HCT116 (cell line): ENCODE measurements around the gene EEIG1. TPM values are rescaled to one million over a fixed set of nuclear protein-coding genes. Genes with fewer than 3 reads are reported as not detected.

Experiments used
- ATAC-seq: fragments of 200-7000 bp; cut with Tn5 transposase; 2 replicates; pipeline ENCODE4 v1.9.1; 2020; ENCODE audit warnings: mild to moderate bottlenecking, moderate library complexity
- BruUV-seq: library from RNA; stranded (reverse); fragments of 400-500 nt; replicated peaks from 2 replicates; lab custom pipeline; 2021; lab: Mats Ljungman, UMichigan
- CTCF ChIA-PET: fragments of 300-600 bp; sonication (Branson Sonifier 250); formaldehyde crosslinking; loops from one replicate; lab custom pipeline; 2021; ENCODE audit warnings: antibody characterized with exemption; lab: Charles Lee
- POLR2A ChIA-PET: fragments of 300-600, 350-600 bp; sonication (Branson Sonifier 250); formaldehyde crosslinking; loops from one replicate; lab custom pipeline; 2021; ENCODE audit warnings: antibody characterized with exemption; lab: Charles Lee
- RAD21 ChIA-PET, 2 experiments: fragments of 300-600 bp; sonication (Branson Sonifier 250); formaldehyde crosslinking; loops; one replicate each; lab custom pipeline; 2023; ENCODE audit warnings: low total read pairs in 2 of 2; ENCODE audit not compliant: uncharacterized antibody in 2 of 2, unreplicated experiment in 2 of 2, low non-redundant PET in 1 of 2; lab: Charles Lee
- DNase-seq: peaks from one replicate; pipeline ENCODE4 v3.0.0-alpha.2; 2010; ENCODE audit warnings: low read depth, low spot score
- H2AFZ ChIP-seq: fragments of 200-600 bp; shearing (Covaris generic), sonication (generic); 2 replicates; pipeline ENCODE4 v1.6.1; 2017; ENCODE audit warnings: low read depth, mixed run types, mixed read lengths, antibody characterized with exemption, low read length; ENCODE audit not compliant: poor library complexity, severe bottlenecking
- H3K27ac ChIP-seq: 2 replicates; pipeline ENCODE4 v1.5.1; 2012; ENCODE audit warnings: low read depth, low read length
- H3K27me3 ChIP-seq: fragments of 200-600 bp; sonication (generic); 2 replicates; pipeline ENCODE4 v1.6.1; 2016; ENCODE audit warnings: mixed run types, low read length, mixed read lengths; ENCODE audit not compliant: insufficient read depth
- H3K36me3 ChIP-seq, 2 experiments: fragments of 200-500 bp in 1 of 2; fragments of 200-600 bp in 1 of 2; sonication (Bioruptor generic) in 1 of 2; sonication (generic) in 1 of 2; 2 replicates each; pipeline versions ENCODE4 v1.5.1 to v1.6.1; 2014 to 2016; ENCODE audit warnings: low read length in 2 of 2, inconsistent platforms in 1 of 2, mixed read lengths in 1 of 2, mixed run types in 1 of 2; ENCODE audit not compliant: insufficient read depth in 2 of 2, control insufficient read depth in 1 of 2
- H3K4me1 ChIP-seq, 2 experiments: fragments of 200-600 bp in 1 of 2; sonication (generic) in 1 of 2; 2 replicates each; pipeline versions ENCODE4 v1.5.1 to v1.6.1; 2012 to 2017; ENCODE audit warnings: low read length in 2 of 2, inconsistent platforms in 1 of 2, mild to moderate bottlenecking in 1 of 2, mixed read lengths in 1 of 2, mixed run types in 1 of 2, moderate library complexity in 1 of 2; ENCODE audit not compliant: insufficient read depth in 2 of 2, control insufficient read depth in 1 of 2
- H3K4me2 ChIP-seq: fragments of 200-600 bp; sonication (generic); 2 replicates; pipeline ENCODE4 v1.6.1; 2017; ENCODE audit warnings: mixed run types, low read length, mixed read lengths
- H3K4me3 ChIP-seq, 2 experiments: fragments of 200-600 bp in 1 of 2; sonication (generic) in 1 of 2; replicated peaks in 1 of 2; 2 replicates each; pipeline ENCODE4 v1.5.1; 2011 to 2016; ENCODE audit warnings: low read length in 2 of 2, control low read depth in 1 of 2, low read depth in 1 of 2, mild to moderate bottlenecking in 1 of 2, mixed read lengths in 1 of 2, mixed run types in 1 of 2
- H3K79me2 ChIP-seq: fragments of 200-600 bp; sonication (generic); 2 replicates; pipeline ENCODE4 v1.6.1; 2017; ENCODE audit warnings: mild to moderate bottlenecking, mixed run types, low read length, moderate library complexity, mixed read lengths; ENCODE audit not compliant: insufficient read depth
- H3K9ac ChIP-seq: fragments of 200-600 bp; sonication (generic); 2 replicates; pipeline ENCODE4 v1.6.1; 2016; ENCODE audit warnings: low read length, mixed read lengths
- H3K9me2 ChIP-seq: fragments of 200-600 bp; sonication (generic), shearing (Covaris generic); 2 replicates; pipeline ENCODE4 v1.6.1; 2017; ENCODE audit warnings: mixed run types, mild to moderate bottlenecking, moderate library complexity; ENCODE audit not compliant: insufficient read depth
- H3K9me3 ChIP-seq, 2 experiments: fragments of 200-500 bp in 1 of 2; fragments of 200-600 bp in 1 of 2; sonication (Bioruptor generic) in 1 of 2; sonication (generic) in 1 of 2; 2 replicates each; pipeline ENCODE4 v1.6.1; 2014 to 2017; ENCODE audit warnings: low read length in 2 of 2, mixed read lengths in 2 of 2, inconsistent platforms in 1 of 2, low read depth in 1 of 2, mild to moderate bottlenecking in 1 of 2, mixed run types in 1 of 2, moderate library complexity in 1 of 2; ENCODE audit not compliant: control insufficient read depth in 1 of 2, insufficient read depth in 1 of 2
- H4K20me1 ChIP-seq: fragments of 200-600 bp; sonication (generic), shearing (Covaris generic); 2 replicates; pipeline ENCODE4 v1.6.1; 2017; ENCODE audit warnings: mixed run types, mild to moderate bottlenecking, moderate library complexity; ENCODE audit not compliant: insufficient read depth
- CEBPB ChIP-seq: IDR thresholded peaks from 2 replicates; pipeline ENCODE4 v1.6.1; 2012; ENCODE audit warnings: low read depth
- EZH2phosphoT487 ChIP-seq: fragments of 200-600 bp; IDR thresholded peaks from 2 replicates; pipeline ENCODE4 v1.6.1; 2018; ENCODE audit warnings: antibody characterized with exemption, borderline replicate concordance
- SIN3A ChIP-seq: IDR thresholded peaks from 2 replicates; pipeline ENCODE4 v1.6.1; 2012; ENCODE audit warnings: low read depth
- SP1 ChIP-seq: IDR thresholded peaks from 2 replicates; pipeline ENCODE4 v1.6.1; 2012; ENCODE audit warnings: low read depth
- intact Hi-C: fragments of 100-400 bp; cut with micrococcal nuclease; formaldehyde crosslinking; loops from 2 replicates; pipeline ENCODE4 v1.10.0; 2022
- total RNA-seq: library from RNA; stranded (reverse); gene quantifications from one replicate; pipeline ENCODE4 v1.2.1, GENCODE V29; 2021; ENCODE audit not compliant: unreplicated experiment
- TF ChIP-seq, protein P1 (sequence below): IDR thresholded peaks from 2 replicates; pipeline ENCODE4 v1.6.1; 2012; ENCODE audit warnings: low read depth

EEIG1 gene
- total RNA-seq, 1 experiment from 2014 or later, result 44.2 TPM

GRCh38 chr9:127954831-127955293 is 25.9 kb downstream of the EEIG1 start:
- Histone ChIP-seq H3K4me3 (peak overlapping the region; percentile 2 to 34; a peak in 3 of 4 replicates), H3K27ac (peak overlapping the region; percentile 79), H3K9me3 (no peaks in the 10 kb centered on the region; a peak in 1 of 4 replicates), H3K4me2 (peak overlapping the region; percentile 85), H3K9ac (peak overlapping the region; percentile 63), H3K9me2 (no peaks in the 10 kb centered on the region), H3K79me2 (peaks cover 77% of the 10 kb centered on the region), H3K4me1 (peaks cover 58 to 79% of the 10 kb centered on the region in 2 experiments), H3K36me3 (no peaks in the 10 kb centered on the region), H3K27me3 (no peaks in the 10 kb centered on the region), H2AFZ (no peak overlapping the region), H4K20me1 (peaks cover 4% of the 10 kb centered on the region; the same call in 1 of the 2 replicates)
- ATAC-seq (no peak), DNase-seq (no peak)
- ChIA-PET RAD21 (interaction anchor here in 1 of 2 experiments (1.0 to 1.4 kb wide), 2 partner anchors 16 to 81 kb away, joined by 3 read pairs; no protein-coding TSS in a partner anchor), CTCF (interaction anchor here (1.5 to 4.0 kb wide), 3 partner anchors 11 to 163 kb away, joined by 6 to 37 read pairs (median 6); no protein-coding TSS in a partner anchor), POLR2A (interaction anchor here (1.0 to 2.2 kb wide), 5 partner anchors 11 to 114 kb away, joined by 3 to 8 read pairs (median 3); partner anchors contain the start of gene EEIG1)
- BruUV-seq, result no TSS peak
- intact Hi-C loops, result no loop called here
- no peak for TF ChIP-seq CEBPB
- TF ChIP-seq, protein P1, sequence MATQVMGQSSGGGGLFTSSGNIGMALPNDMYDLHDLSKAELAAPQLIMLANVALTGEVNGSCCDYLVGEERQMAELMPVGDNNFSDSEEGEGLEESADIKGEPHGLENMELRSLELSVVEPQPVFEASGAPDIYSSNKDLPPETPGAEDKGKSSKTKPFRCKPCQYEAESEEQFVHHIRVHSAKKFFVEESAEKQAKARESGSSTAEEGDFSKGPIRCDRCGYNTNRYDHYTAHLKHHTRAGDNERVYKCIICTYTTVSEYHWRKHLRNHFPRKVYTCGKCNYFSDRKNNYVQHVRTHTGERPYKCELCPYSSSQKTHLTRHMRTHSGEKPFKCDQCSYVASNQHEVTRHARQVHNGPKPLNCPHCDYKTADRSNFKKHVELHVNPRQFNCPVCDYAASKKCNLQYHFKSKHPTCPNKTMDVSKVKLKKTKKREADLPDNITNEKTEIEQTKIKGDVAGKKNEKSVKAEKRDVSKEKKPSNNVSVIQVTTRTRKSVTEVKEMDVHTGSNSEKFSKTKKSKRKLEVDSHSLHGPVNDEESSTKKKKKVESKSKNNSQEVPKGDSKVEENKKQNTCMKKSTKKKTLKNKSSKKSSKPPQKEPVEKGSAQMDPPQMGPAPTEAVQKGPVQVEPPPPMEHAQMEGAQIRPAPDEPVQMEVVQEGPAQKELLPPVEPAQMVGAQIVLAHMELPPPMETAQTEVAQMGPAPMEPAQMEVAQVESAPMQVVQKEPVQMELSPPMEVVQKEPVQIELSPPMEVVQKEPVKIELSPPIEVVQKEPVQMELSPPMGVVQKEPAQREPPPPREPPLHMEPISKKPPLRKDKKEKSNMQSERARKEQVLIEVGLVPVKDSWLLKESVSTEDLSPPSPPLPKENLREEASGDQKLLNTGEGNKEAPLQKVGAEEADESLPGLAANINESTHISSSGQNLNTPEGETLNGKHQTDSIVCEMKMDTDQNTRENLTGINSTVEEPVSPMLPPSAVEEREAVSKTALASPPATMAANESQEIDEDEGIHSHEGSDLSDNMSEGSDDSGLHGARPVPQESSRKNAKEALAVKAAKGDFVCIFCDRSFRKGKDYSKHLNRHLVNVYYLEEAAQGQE, result no peak
- no peak for TF ChIP-seq EZH2phosphoT487
- no peak for TF ChIP-seq SIN3A
- no peak for TF ChIP-seq SP1
